WTC11 (cell line): ENCODE data around the gene MOB3B. TPM values are rescaled to one million over a fixed set of nuclear protein-coding genes. Genes with fewer than 3 reads are reported as not detected.

Experiments used
- ATAC-seq: fragments of 200-7000 bp; cut with Tn5 transposase; 2 replicates; pipeline ENCODE4 v1.10.0; 2021; ENCODE audit warnings: mild to moderate bottlenecking, moderate library complexity
- CTCF ChIA-PET: fragments of 300-600 bp; sonication (Branson Sonifier 250); formaldehyde crosslinking; loops from one replicate; lab custom pipeline; 2021; ENCODE audit warnings: antibody characterized with exemption; lab: Charles Lee
- POLR2A ChIA-PET: fragments of 350-600 bp; sonication (Branson Sonifier 250); formaldehyde crosslinking; loops from one replicate; lab custom pipeline; 2021; ENCODE audit warnings: antibody characterized with exemption; lab: Charles Lee
- DNase-seq: peaks from one replicate; pipeline ENCODE4 v3.0.0; 2021; ENCODE audit warnings: low spot score
- H3K27ac Mint-ChIP-seq: 2 replicates; pipeline ENCODE4 v1.8.0; 2021; ENCODE audit warnings: mixed read lengths
- H3K27me3 Mint-ChIP-seq: 2 replicates; pipeline ENCODE4 v1.8.0; 2021; ENCODE audit warnings: low read depth, mild to moderate bottlenecking, moderate library complexity, mixed read lengths
- H3K36me3 Mint-ChIP-seq: 2 replicates; pipeline ENCODE4 v1.8.0; 2021; ENCODE audit warnings: mixed read lengths
- H3K4me1 Mint-ChIP-seq: 2 replicates; pipeline ENCODE4 v1.8.0; 2022; ENCODE audit warnings: mixed read lengths
- H3K4me3 Mint-ChIP-seq: 2 replicates; pipeline ENCODE4 v1.8.0; 2021; ENCODE audit warnings: mild to moderate bottlenecking, moderate library complexity, mixed read lengths
- H3K9me3 Mint-ChIP-seq: 2 replicates; pipeline ENCODE4 v1.8.0; 2021; ENCODE audit warnings: mixed read lengths
- ELF4 ChIP-seq: sonication (generic); formaldehyde crosslinking; IDR thresholded peaks from 2 replicates; pipeline ENCODE4 v1.8.1; 2022; ENCODE audit warnings: low read depth, mild to moderate bottlenecking, moderate library complexity, missing genetic modification reagents
- EMX1 ChIP-seq: fragments of 250-450 bp; sonication (Bioruptor Pico); IDR thresholded peaks from 2 replicates; pipeline ENCODE4 v1.8.0; 2021; ENCODE audit warnings: mild to moderate bottlenecking
- ESRRA ChIP-seq: sonication (generic); formaldehyde crosslinking; IDR thresholded peaks from 2 replicates; pipeline ENCODE4 v1.8.1; 2022; ENCODE audit warnings: mild to moderate bottlenecking, missing genetic modification reagents, borderline replicate concordance
- FOXP1 ChIP-seq: sonication (generic); formaldehyde crosslinking; IDR thresholded peaks from 2 replicates; pipeline ENCODE4 v1.8.0; 2022; ENCODE audit warnings: missing genetic modification reagents, mild to moderate bottlenecking, moderate library complexity, borderline replicate concordance
- GABPB1 ChIP-seq: sonication (generic); formaldehyde crosslinking; IDR thresholded peaks from 2 replicates; pipeline ENCODE4 v1.8.1; 2023; ENCODE audit warnings: mild to moderate bottlenecking, missing genetic modification reagents
- HMGXB4 ChIP-seq: sonication (generic); formaldehyde crosslinking; IDR thresholded peaks from 2 replicates; pipeline ENCODE4 v1.8.1; 2023; ENCODE audit warnings: mild to moderate bottlenecking, moderate library complexity, missing genetic modification reagents
- MAX ChIP-seq: sonication (generic); formaldehyde crosslinking; IDR thresholded peaks from 2 replicates; pipeline ENCODE4 v1.8.0; 2022; ENCODE audit warnings: mild to moderate bottlenecking, missing genetic modification reagents
- NR1H2 ChIP-seq: sonication (generic); formaldehyde crosslinking; IDR thresholded peaks from 2 replicates; pipeline ENCODE4 v1.9.0; 2021; ENCODE audit warnings: mild to moderate bottlenecking, moderate library complexity, missing genetic modification reagents
- PRRX2 ChIP-seq: fragments of 250-450 bp; sonication (Bioruptor Pico); IDR thresholded peaks from 2 replicates; pipeline ENCODE4 v1.8.0; 2021; ENCODE audit warnings: mild to moderate bottlenecking
- RELA ChIP-seq: sonication (generic); formaldehyde crosslinking; IDR thresholded peaks from 2 replicates; pipeline ENCODE4 v1.8.1; 2022; ENCODE audit warnings: missing genetic modification reagents, mild to moderate bottlenecking, borderline replicate concordance
- SMAD3 ChIP-seq: sonication (generic); formaldehyde crosslinking; IDR thresholded peaks from 2 replicates; pipeline ENCODE4 v1.8.0; 2022; ENCODE audit warnings: missing genetic modification reagents, mild to moderate bottlenecking, borderline replicate concordance
- ZBTB21 ChIP-seq: sonication (generic); formaldehyde crosslinking; IDR thresholded peaks from 2 replicates; pipeline ENCODE4 v1.8.1; 2023; ENCODE audit warnings: mild to moderate bottlenecking, missing genetic modification reagents, borderline replicate concordance
- ZSCAN18 ChIP-seq: fragments of 250-450 bp; sonication (Bioruptor Pico); IDR thresholded peaks from 2 replicates; pipeline ENCODE4 v2.1.2; 2022; ENCODE audit warnings: mild to moderate bottlenecking, moderate library complexity
- total RNA-seq: library from RNA; stranded (reverse); gene quantifications from 3 replicates; pipeline ENCODE4 v1.2.3, GENCODE V29; 2021
- TF ChIP-seq, protein P1 (sequence below): sonication (generic); formaldehyde crosslinking; IDR thresholded peaks from 2 replicates; pipeline ENCODE4 v1.8.1; 2022; ENCODE audit warnings: missing genetic modification reagents, borderline replicate concordance
- TF ChIP-seq, protein P2 (sequence below): fragments of 200-600 bp; IDR thresholded peaks from 2 replicates; pipeline ENCODE4 v1.8.0; 2022; ENCODE audit warnings: antibody characterized with exemption

Gene MOB3B
- total RNA-seq, 1 experiment from 2014 or later, result 25.1 TPM

- no peak for DNase-seq
- ChIA-PET POLR2A (interaction anchor here (0.8 kb wide), 1 partner anchor 38 kb away, joined by 3 read pairs; no protein-coding TSS in a partner anchor), CTCF (interaction anchor here (0.7 to 1.0 kb wide), 2 partner anchors 138 to 315 kb away, joined by 4 to 9 read pairs; no protein-coding TSS in a partner anchor)
- Mint-ChIP-seq H3K27ac (no peak overlapping the region), H3K4me3 (no peak overlapping the region), H3K9me3 (no peaks in the 10 kb centered on the region), H3K36me3 (0 out of 2 replicates have a peak, but pooled peaks cover under 1% of the 10 kb centered on the region), H3K27me3 (no peaks in the 10 kb centered on the region), H3K4me1 (peaks cover 44% of the 10 kb centered on the region)
- no peak for ATAC-seq
- TF ChIP-seq FOXP1 (CRISPR knock-in tag), result no peak
- no peak for TF ChIP-seq GABPB1 (CRISPR knock-in tag)
- no peak for TF ChIP-seq ELF4 (CRISPR knock-in tag)
These were observed 58.2 kb downstream of the MOB3B start for GRCh38 chr9:27471366-27471765.

- ATAC-seq, result peak; percentile 54
- TF ChIP-seq ZSCAN18 (CRISPR knock-in tag), result no peak
- TF ChIP-seq, all 79 proteins: peak for 0
- Mint-ChIP-seq H3K27ac (peak overlapping the region; percentile 6; the same call in 1 of the 2 replicates), H3K36me3 (0 out of 2 replicates have a peak, but pooled peaks cover 4% of the 10 kb centered on the region), H3K4me3 (no peak overlapping the region), H3K4me1 (peaks cover 50% of the 10 kb centered on the region), H3K9me3 (no peaks in the 10 kb centered on the region), H3K27me3 (no peaks in the 10 kb centered on the region)
- ChIA-PET POLR2A (interaction anchor here (0.8 kb wide), 1 partner anchor 37 kb away, joined by 3 read pairs; no protein-coding TSS in a partner anchor), CTCF (interaction anchor here (0.7 to 1.0 kb wide), 2 partner anchors 137 to 314 kb away, joined by 4 to 9 read pairs; no protein-coding TSS in a partner anchor)
- no peak for DNase-seq
These were observed 59.2 kb downstream of the MOB3B start for GRCh38 chr9:27470291-27470856.

DNA sequence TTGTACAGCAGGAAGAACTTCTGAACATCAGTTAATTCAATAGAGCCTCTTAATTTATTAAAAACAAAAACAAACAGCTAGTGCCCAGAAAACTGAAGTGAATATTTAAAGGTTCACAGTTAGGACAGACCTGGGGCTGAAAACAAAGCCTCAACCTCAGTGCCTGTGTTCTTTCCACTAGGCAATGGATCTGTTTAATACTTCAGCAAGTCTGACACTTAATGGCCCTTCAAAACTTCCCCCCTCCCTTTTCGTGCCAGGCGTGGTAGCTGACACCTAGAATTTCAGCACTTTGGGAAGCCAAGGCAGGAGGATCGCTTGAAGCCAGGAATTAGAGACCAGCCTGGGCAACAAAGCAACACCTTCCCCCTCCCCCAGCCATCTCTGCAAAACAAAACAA is 60.1 kb downstream of the MOB3B start:
- ChIA-PET CTCF (no interaction called here), POLR2A (no interaction called here)
- 0 out of 2 replicates have a peak overlapping the region, but pooled peaks have one; percentile 22 for H3K27ac Mint-ChIP-seq
- H3K27me3 Mint-ChIP-seq, result no peaks in the 10 kb centered on the region
- DNase-seq, result no peak
- H3K4me1 Mint-ChIP-seq, result peaks cover 53% of the 10 kb centered on the region
- no peak for ATAC-seq
- no peaks in the 10 kb centered on the region for H3K9me3 Mint-ChIP-seq
- TF ChIP-seq, protein P1, sequence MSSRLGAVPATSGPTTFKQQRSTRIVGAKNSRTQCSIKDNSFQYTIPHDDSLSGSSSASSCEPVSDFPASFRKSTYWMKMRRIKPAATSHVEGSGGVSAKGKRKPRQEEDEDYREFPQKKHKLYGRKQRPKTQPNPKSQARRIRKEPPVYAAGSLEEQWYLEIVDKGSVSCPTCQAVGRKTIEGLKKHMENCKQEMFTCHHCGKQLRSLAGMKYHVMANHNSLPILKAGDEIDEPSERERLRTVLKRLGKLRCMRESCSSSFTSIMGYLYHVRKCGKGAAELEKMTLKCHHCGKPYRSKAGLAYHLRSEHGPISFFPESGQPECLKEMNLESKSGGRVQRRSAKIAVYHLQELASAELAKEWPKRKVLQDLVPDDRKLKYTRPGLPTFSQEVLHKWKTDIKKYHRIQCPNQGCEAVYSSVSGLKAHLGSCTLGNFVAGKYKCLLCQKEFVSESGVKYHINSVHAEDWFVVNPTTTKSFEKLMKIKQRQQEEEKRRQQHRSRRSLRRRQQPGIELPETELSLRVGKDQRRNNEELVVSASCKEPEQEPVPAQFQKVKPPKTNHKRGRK (CRISPR knock-in tag), result no peak
- TF ChIP-seq ESRRA (CRISPR knock-in tag), result no peak
- no peak for TF ChIP-seq ELF4 (CRISPR knock-in tag)
- TF ChIP-seq GABPB1 (CRISPR knock-in tag), result no peak
- no peak for TF ChIP-seq EMX1 (CRISPR knock-in tag)
- TF ChIP-seq MAX, result no peak
- TF ChIP-seq RELA (CRISPR knock-in tag), result no peak
- TF ChIP-seq HMGXB4 (CRISPR knock-in tag), result no peak
- TF ChIP-seq PRRX2 (CRISPR knock-in tag), result no peak
- no peak for TF ChIP-seq SMAD3 (CRISPR knock-in tag)
- TF ChIP-seq, protein P2, sequence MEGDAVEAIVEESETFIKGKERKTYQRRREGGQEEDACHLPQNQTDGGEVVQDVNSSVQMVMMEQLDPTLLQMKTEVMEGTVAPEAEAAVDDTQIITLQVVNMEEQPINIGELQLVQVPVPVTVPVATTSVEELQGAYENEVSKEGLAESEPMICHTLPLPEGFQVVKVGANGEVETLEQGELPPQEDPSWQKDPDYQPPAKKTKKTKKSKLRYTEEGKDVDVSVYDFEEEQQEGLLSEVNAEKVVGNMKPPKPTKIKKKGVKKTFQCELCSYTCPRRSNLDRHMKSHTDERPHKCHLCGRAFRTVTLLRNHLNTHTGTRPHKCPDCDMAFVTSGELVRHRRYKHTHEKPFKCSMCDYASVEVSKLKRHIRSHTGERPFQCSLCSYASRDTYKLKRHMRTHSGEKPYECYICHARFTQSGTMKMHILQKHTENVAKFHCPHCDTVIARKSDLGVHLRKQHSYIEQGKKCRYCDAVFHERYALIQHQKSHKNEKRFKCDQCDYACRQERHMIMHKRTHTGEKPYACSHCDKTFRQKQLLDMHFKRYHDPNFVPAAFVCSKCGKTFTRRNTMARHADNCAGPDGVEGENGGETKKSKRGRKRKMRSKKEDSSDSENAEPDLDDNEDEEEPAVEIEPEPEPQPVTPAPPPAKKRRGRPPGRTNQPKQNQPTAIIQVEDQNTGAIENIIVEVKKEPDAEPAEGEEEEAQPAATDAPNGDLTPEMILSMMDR, result no peak
- no peak for TF ChIP-seq ZBTB21 (CRISPR knock-in tag)
- TF ChIP-seq NR1H2 (CRISPR knock-in tag), result no peak
- H3K4me3 Mint-ChIP-seq, result no peak overlapping the region
- 0 out of 2 replicates have a peak, but pooled peaks cover 4% of the 10 kb centered on the region for H3K36me3 Mint-ChIP-seq
